ENCODE results near the gene ZNF555. TPM values are rescaled to one million over a fixed set of nuclear protein-coding genes. Genes with fewer than 3 reads are reported as not detected.
A peak's percentile ranks its signal among the peaks of the same experiment; 100 is the strongest.

ZNF555 gene
- total and polyA plus RNA-seq, 9 of the 15 experiments (the other 6 are each of a cell fraction or from before 2014, with no cell fraction given): 2.0 to 6.7 (median 5.4) TPM

DNA sequence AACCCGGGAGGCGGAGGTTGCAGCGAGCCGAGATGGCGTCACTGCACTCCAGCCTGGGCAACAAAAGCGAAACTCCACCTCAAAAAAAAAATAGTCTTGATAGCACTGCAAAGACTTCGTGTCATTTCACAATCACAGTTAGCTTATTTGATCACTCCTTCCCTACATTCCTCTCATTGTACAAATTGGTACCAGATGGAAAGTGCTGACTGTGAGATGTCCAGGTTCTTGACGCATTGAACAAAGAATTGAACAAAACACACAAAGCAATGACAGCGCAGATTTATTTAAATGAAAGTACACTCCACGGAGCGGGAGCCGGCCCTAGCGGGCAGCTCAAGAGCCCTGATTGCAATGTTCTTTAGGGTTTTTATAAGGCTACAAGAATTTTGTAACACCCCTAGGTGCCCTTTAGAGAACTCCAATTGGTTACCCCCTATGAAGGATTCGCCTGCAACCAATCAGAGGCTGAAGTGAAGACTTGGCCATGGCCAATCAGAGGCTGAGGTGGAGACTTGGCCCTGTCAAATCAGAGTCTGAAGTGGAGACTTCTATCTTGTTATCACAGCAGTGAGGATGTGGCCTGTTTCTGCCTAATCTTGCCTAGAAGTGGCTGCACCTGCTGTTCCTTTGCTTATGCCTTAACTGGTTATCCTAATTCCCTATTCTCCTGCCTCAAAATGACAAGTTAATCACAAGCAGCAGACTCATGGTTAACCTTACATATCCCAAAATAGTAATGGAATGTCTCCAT lies 42.6 kb downstream of the ZNF555 start:
- no peak overlapping the region for H2AFZ ChIP-seq (ENCODE audit: low read depth, low read length)
- H4K20me1 ChIP-seq (replicated peaks; ENCODE audit: control insufficient read depth, insufficient read depth, low read length): no peaks in the 10 kb centered on the region
- H3K4me2 ChIP-seq (ENCODE audit: insufficient read depth, low read length): no peak overlapping the region
- ChIA-PET POLR2A (interaction anchor here (0.7 to 1.1 kb wide), 2 partner anchors 19 to 688 kb away, joined by 3 read pairs; no protein-coding TSS in a partner anchor), CTCF (ENCODE audit: low intra/inter-chr PET ratio) (no interaction called here)
- H3K9me3 ChIP-seq (replicated peaks; ENCODE audit: control insufficient read depth, insufficient read depth, low read depth, low read length): peaks cover 5% of the 10 kb centered on the region
- no peak overlapping the region for H3K27ac ChIP-seq (ENCODE audit: extremely low read depth, low read depth, low read length)
- no TSS peak for BruUV-seq (replicated peaks)
- ATAC-seq: peak; percentile 87
- peaks cover 5 to 6% of the 10 kb centered on the region in 2 experiments; a peak in 3 of 5 replicates for H3K4me1 ChIP-seq (replicated peaks in 1 of 2; ENCODE audit: control insufficient read depth in 2 of 2, insufficient read depth in 2 of 2, low read length in 2 of 2)
- no peaks in the 10 kb centered on the region for H3K9me1 ChIP-seq (ENCODE audit: control insufficient read depth, insufficient read depth, low read length)
- peak in 2 of 4 experiments; percentile 39 to 48 for DNase-seq (ENCODE audit: extremely low read depth in 1 of 4, low spot score in 3 of 4)
- FAIRE-seq: peak; percentile 35
- intact Hi-C loops (cut with micrococcal nuclease): no loop called here
- no peaks in the 10 kb centered on the region for H3K27me3 ChIP-seq (ENCODE audit: control insufficient read depth in 2 of 2, insufficient read depth in 2 of 2, low read length in 2 of 2)
- in situ Hi-C loops (cut with MboI): no loop called here
- H3K36me3 ChIP-seq (ENCODE audit: control insufficient read depth, insufficient read depth, low read length): no peaks in the 10 kb centered on the region
- 24% methylated on average over 14 of the region's 14 CpGs for whole genome bisulfite sequencing (ENCODE audit: insufficient coverage, low coverage, missing lambda C conversion rate)
- no peaks in the 10 kb centered on the region for H3K79me2 ChIP-seq (ENCODE audit: control insufficient read depth, insufficient read depth, low read length)
- H3K9ac ChIP-seq (ENCODE audit: insufficient read depth in 1 of 2, low read depth in 2 of 2, low read length in 2 of 2): no peak overlapping the region
- no peak overlapping the region for H3K4me3 ChIP-seq
- TF ChIP-seq CBFA2T2 (conservative IDR thresholded peaks at IDR 0.05): peak; percentile 88
- TF ChIP-seq RCOR1 (IDR thresholded peaks at IDR 0.05; ENCODE audit: borderline replicate concordance in 1 of 2, low read depth in 2 of 2, low read length in 2 of 2): peak in 1 of 2 experiments; percentile 79; a peak in 3 of 4 replicates
- TF ChIP-seq STAT5A (IDR thresholded peaks at IDR 0.05; ENCODE audit: borderline replicate concordance, low read length): peak; percentile 77
- TF ChIP-seq ZNF436 (CRISPR knock-in tag; IDR thresholded peaks at IDR 0.05): no peak
- no peak for TF ChIP-seq POLR3A (IDR thresholded peaks at IDR 0.05; ENCODE audit: borderline replicate concordance, extremely low read depth, insufficient read depth, insufficient read length)
- TF ChIP-seq MEF2A (IDR thresholded peaks at IDR 0.05; ENCODE audit: control insufficient read depth, low read depth, low read length): 0 out of 2 replicates have a peak, but pooled peaks have one; percentile 34
- TF ChIP-seq TCF3 (CRISPR knock-in tag; IDR thresholded peaks at IDR 0.05): peak; percentile 87
- TF ChIP-seq CBFA2T3 (IDR thresholded peaks at IDR 0.05): peak; percentile 92
- 0 out of 2 replicates have a peak, but pooled peaks have one; percentile 43 for TF ChIP-seq POLR2AphosphoS5 (IDR thresholded peaks at IDR 0.05; ENCODE audit: control insufficient read depth, insufficient read depth, low read depth, low read length)
- TF ChIP-seq TAL1 (IDR thresholded peaks at IDR 0.05): peak; percentile 90
- no peak for TF ChIP-seq SP1 (CRISPR knock-in tag; IDR thresholded peaks at IDR 0.05)
- peak; percentile 78 for TF ChIP-seq NCOR1 (IDR thresholded peaks at IDR 0.05)
- no peak for TF ChIP-seq LEF1 (IDR thresholded peaks at IDR 0.05)
- TF ChIP-seq TEAD4 (IDR thresholded peaks at IDR 0.05; ENCODE audit: low read length): peak; percentile 93
- TF ChIP-seq TEAD4 (CRISPR knock-in tag; IDR thresholded peaks at IDR 0.05; ENCODE audit: borderline replicate concordance): no peak
- TF ChIP-seq GATA2 (CRISPR knock-in tag; IDR thresholded peaks at IDR 0.05): peak; percentile 47
- no peak for TF ChIP-seq HEY1 (CRISPR knock-in tag; IDR thresholded peaks at IDR 0.05; ENCODE audit: borderline replicate concordance)
- TF ChIP-seq, protein P1, sequence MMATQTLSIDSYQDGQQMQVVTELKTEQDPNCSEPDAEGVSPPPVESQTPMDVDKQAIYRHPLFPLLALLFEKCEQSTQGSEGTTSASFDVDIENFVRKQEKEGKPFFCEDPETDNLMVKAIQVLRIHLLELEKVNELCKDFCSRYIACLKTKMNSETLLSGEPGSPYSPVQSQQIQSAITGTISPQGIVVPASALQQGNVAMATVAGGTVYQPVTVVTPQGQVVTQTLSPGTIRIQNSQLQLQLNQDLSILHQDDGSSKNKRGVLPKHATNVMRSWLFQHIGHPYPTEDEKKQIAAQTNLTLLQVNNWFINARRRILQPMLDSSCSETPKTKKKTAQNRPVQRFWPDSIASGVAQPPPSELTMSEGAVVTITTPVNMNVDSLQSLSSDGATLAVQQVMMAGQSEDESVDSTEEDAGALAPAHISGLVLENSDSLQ (IDR thresholded peaks at IDR 0.05): peak; percentile 86
- no peak for TF ChIP-seq FOXJ3 (CRISPR knock-in tag; IDR thresholded peaks at IDR 0.05)
- TF ChIP-seq MEIS2 (IDR thresholded peaks at IDR 0.05; ENCODE audit: partially characterized antibody): peak; percentile 27
- no peak for TF ChIP-seq ZNF75A (CRISPR knock-in tag; IDR thresholded peaks at IDR 0.05)
- TF ChIP-seq E2F3 (CRISPR knock-in tag; IDR thresholded peaks at IDR 0.05): no peak
- no peak for TF ChIP-seq NR1H2 (CRISPR knock-in tag; IDR thresholded peaks at IDR 0.05)
- TF ChIP-seq DPF2 (IDR thresholded peaks at IDR 0.05): peak; percentile 38; the same call in 1 of the 2 replicates
- TF ChIP-seq RAD51 (IDR thresholded peaks at IDR 0.05; ENCODE audit: borderline replicate concordance, low read depth): no peak
- TF ChIP-seq ZNF444 (CRISPR knock-in tag; IDR thresholded peaks at IDR 0.05): no peak

All from K562 (cell line).